Neuronal stem cell (in vitro differentiated cells): ENCODE data around the gene ADCY10.

ENCODE experiments used
- DNase-seq: peaks from one replicate; pipeline ENCODE4 v3.0.0-alpha.2; 2013; ENCODE audit warnings: low spot score
- H2AFZ ChIP-seq: one replicate; pipeline ENCODE4 v1.6.1; 2013; ENCODE audit warnings: mild to moderate bottlenecking, low read length, inconsistent platforms
- H2AK5ac ChIP-seq: 2 replicates; pipeline ENCODE4 v1.6.1; 2013; ENCODE audit warnings: low read depth, mild to moderate bottlenecking, inconsistent platforms, low read length, moderate library complexity, mixed read lengths
- H2BK120ac ChIP-seq: 2 replicates; pipeline ENCODE4 v1.6.1; 2013; ENCODE audit warnings: low read depth, mild to moderate bottlenecking, inconsistent platforms, low read length, moderate library complexity, mixed read lengths
- H2BK12ac ChIP-seq: one replicate; pipeline ENCODE4 v1.6.1; 2013; ENCODE audit warnings: low read length, inconsistent platforms
- H2BK15ac ChIP-seq: 2 replicates; pipeline ENCODE4 v1.6.1; 2013; ENCODE audit warnings: mild to moderate bottlenecking, low read length, inconsistent platforms, mixed read lengths
- H2BK5ac ChIP-seq: one replicate; pipeline ENCODE4 v1.6.1; 2013; ENCODE audit warnings: inconsistent platforms, mild to moderate bottlenecking, low read length, moderate library complexity
- H3K14ac ChIP-seq: one replicate; pipeline ENCODE4 v1.6.1; 2013; ENCODE audit warnings: low read length, inconsistent platforms
- H3K18ac ChIP-seq: 2 replicates; pipeline ENCODE4 v1.6.1; 2013; ENCODE audit warnings: low read length, inconsistent platforms
- H3K23ac ChIP-seq: 2 replicates; pipeline ENCODE4 v1.6.1; 2013; ENCODE audit warnings: low read depth, mild to moderate bottlenecking, mixed read lengths, low read length, inconsistent platforms; ENCODE audit not compliant: poor library complexity
- H3K27ac ChIP-seq: replicated peaks from 3 replicates; pipeline ENCODE4 v1.5.1; 2013; ENCODE audit warnings: low read length, inconsistent platforms
- H3K27me3 ChIP-seq, 3 experiments: 2 replicates each; pipeline ENCODE4 v1.6.1; 2013; ENCODE audit warnings: low read length in 3 of 3, mild to moderate bottlenecking in 2 of 3, inconsistent platforms in 1 of 3, low read depth in 1 of 3, mixed read lengths in 1 of 3, moderate library complexity in 1 of 3; ENCODE audit not compliant: control insufficient read depth in 3 of 3, insufficient read depth in 3 of 3
- H3K36me3 ChIP-seq, 2 donors: replicated peaks in 1 of 2; 2 replicates each; pipeline ENCODE4 v1.6.1; 2013; ENCODE audit warnings: low read length in 2 of 2; ENCODE audit not compliant: control insufficient read depth in 2 of 2, insufficient read depth in 2 of 2
- H3K4ac ChIP-seq: 2 replicates; pipeline ENCODE4 v1.6.1; 2013; ENCODE audit warnings: inconsistent platforms, mild to moderate bottlenecking, low read length, moderate library complexity
- H3K4me1 ChIP-seq, 2 donors: 1 replicate in 1 of 2; 2 replicates in 1 of 2; pipeline ENCODE4 v1.6.1; 2013; ENCODE audit warnings: low read length in 2 of 2, low read depth in 1 of 2; ENCODE audit not compliant: control insufficient read depth in 2 of 2, insufficient read depth in 1 of 2
- H3K4me2 ChIP-seq: one replicate; pipeline ENCODE4 v1.6.1; 2013; ENCODE audit warnings: mild to moderate bottlenecking, low read length, inconsistent platforms; ENCODE audit not compliant: insufficient read depth, poor library complexity, severe bottlenecking
- H3K4me3 ChIP-seq, 2 donors: 2 replicates each; pipeline ENCODE4 v1.5.1; 2013; ENCODE audit warnings: low read length in 2 of 2, mild to moderate bottlenecking in 2 of 2, inconsistent platforms in 1 of 2, moderate library complexity in 1 of 2
- H3K79me1 ChIP-seq: one replicate; pipeline ENCODE4 v1.6.1; 2013; ENCODE audit warnings: low read depth, mild to moderate bottlenecking, inconsistent platforms, low read length, moderate library complexity
- H3K9ac ChIP-seq: one replicate; pipeline ENCODE4 v1.6.1; 2013; ENCODE audit warnings: mild to moderate bottlenecking, low read depth, low read length, inconsistent platforms; ENCODE audit not compliant: poor library complexity
- H3K9me3 ChIP-seq, 2 donors: replicated peaks in 1 of 2; 2 replicates each; pipeline versions ENCODE3 to v1.6.1; 2013; ENCODE audit warnings: low read length in 2 of 2, mild to moderate bottlenecking in 2 of 2, inconsistent platforms in 1 of 2, low read depth in 1 of 2, mixed read lengths in 1 of 2, moderate library complexity in 1 of 2; ENCODE audit not compliant: control insufficient read depth in 2 of 2, insufficient read depth in 1 of 2
- H4K8ac ChIP-seq: one replicate; pipeline ENCODE4 v1.6.1; 2013; ENCODE audit warnings: low read depth, mild to moderate bottlenecking, inconsistent platforms, low read length, moderate library complexity
- H4K91ac ChIP-seq: one replicate; pipeline ENCODE4 v1.6.1; 2013; ENCODE audit warnings: low read length, low read depth, mild to moderate bottlenecking, inconsistent platforms; ENCODE audit not compliant: poor library complexity
- WGBS, 2 donors: extraction: QIAGEN DNeasy Blood & Tissue Kit; methylation state at CpG; one replicate each; pipeline ENCODE4 v1.1.7; 2013; ENCODE audit warnings: missing lambda C conversion rate in 2 of 2, mixed read lengths in 1 of 2; ENCODE audit not compliant: insufficient read length in 2 of 2, insufficient replicate concordance in 1 of 2; ENCODE audit errors: extremely low coverage in 2 of 2; 5-methylcytosine and 5-hydroxymethylcytosine counted together

The ADCY10 gene

DNA sequence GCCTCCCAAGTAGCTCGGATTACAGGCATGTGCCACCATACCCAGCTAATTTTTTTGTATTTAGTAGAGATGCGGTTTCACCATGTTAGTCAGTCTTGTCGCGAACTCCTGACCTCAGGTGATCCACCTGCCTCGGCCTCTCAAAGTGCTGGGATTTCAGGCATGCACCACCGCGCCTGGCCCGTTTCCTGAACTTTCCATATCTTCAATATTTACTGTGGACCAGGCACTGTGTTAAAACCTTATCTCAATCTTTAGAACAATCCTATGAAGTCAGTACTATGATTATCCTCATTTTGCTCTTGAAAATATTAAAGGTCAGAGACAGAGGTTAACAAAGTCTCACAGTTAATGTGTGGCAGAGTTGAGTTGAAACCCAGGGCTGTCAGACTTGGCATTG lies 1.6 kb upstream of the ADCY10 start:
- Histone ChIP-seq H4K8ac (no peak overlapping the region), H3K23ac (no peak overlapping the region), H3K4ac (no peak overlapping the region), H2AK5ac (no peak overlapping the region), H3K36me3 (peaks cover 1 to 8% of the 10 kb centered on the region in 2 donors), H3K9ac (no peak overlapping the region), H3K4me3 (no peak overlapping the region), H2BK15ac (no peak overlapping the region), H3K9me3 (peaks cover under 1 to 3% of the 10 kb centered on the region in 2 donors), H3K79me1 (no peaks in the 10 kb centered on the region), H4K91ac (no peak overlapping the region), H3K14ac (no peak overlapping the region), H3K27ac (no peak overlapping the region), H3K27me3 (no peaks in the 10 kb centered on the region), H2BK120ac (no peak overlapping the region), H3K4me2 (no peak overlapping the region), H3K4me1 (no peaks in the 10 kb centered on the region), H2AFZ (no peak overlapping the region), H2BK12ac (no peak overlapping the region), H3K18ac (no peak overlapping the region), H2BK5ac (no peak overlapping the region)
- WGBS, 2 donors = no CpG with 5 or more reads among the region's 8 CpGs
- no peak for DNase-seq

DNA sequence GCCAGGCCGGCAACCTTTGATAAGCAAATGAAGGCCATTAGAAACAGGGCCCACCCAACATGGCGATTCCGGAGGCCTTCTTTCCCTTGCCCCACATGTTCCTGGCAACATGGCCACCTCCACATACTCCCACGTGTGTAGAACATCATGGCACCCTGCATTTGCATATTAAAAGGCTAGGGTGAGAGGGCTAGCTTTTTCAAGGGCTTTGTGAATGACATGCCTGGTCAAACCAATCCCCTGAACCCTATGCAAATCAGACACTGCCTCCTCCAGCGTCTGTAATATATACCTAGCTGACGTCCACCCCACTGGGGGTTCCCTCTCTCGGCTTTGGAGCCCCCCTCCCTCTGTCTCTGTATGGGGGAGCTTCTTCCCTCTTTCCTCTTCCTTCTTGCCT lies 1.6 kb downstream of the ADCY10 start:
- Histone ChIP-seq H2BK5ac (no peak overlapping the region), H2BK12ac (no peak overlapping the region), H3K18ac (no peak overlapping the region), H2BK15ac (no peak overlapping the region), H2AFZ (peak overlapping the region; percentile 51), H3K4me3 (peak overlapping the region in 1 of 2 donors; percentile 58), H3K9ac (no peak overlapping the region), H3K23ac (no peak overlapping the region), H3K4me2 (no peak overlapping the region), H3K79me1 (no peaks in the 10 kb centered on the region), H3K9me3 (peaks cover 3 to 11% of the 10 kb centered on the region in 2 donors), H4K91ac (no peak overlapping the region), H3K27ac (no peak overlapping the region), H2AK5ac (no peak overlapping the region), H4K8ac (no peak overlapping the region), H3K4ac (no peak overlapping the region), H2BK120ac (no peak overlapping the region), H3K4me1 (no peaks in the 10 kb centered on the region), H3K14ac (no peak overlapping the region), H3K27me3 (no peaks in the 10 kb centered on the region), H3K36me3 (peaks cover 1 to 2% of the 10 kb centered on the region in 2 donors)
- WGBS, 2 donors = no CpG with 5 or more reads among the region's 7 CpGs
- DNase-seq = no peak

DNA sequence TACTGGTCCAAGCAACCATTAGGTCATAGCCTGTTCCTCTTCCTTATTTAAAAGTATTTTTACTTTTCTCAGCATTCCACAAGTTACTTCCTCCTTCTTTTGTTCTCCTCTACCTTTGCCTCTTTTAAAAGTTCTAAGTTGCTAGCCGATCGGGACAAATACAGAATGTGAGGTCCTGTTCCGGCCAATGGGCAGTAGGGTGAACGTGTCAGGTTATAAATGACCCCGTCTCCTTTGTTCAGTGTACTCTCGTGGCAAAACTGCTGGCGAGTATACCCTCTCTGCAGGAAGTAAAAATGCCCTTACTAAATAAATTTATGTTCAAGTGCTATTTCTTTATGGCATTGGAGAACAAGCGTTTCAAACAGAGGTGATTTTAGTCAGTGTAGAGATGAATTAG lies 2.5 kb downstream of the ADCY10 start:
- H3K18ac ChIP-seq = no peak overlapping the region
- no peak overlapping the region for H2BK120ac ChIP-seq
- H3K4ac ChIP-seq = no peak overlapping the region
- H2BK15ac ChIP-seq = no peak overlapping the region
- no peak overlapping the region for H2BK5ac ChIP-seq
- no peak overlapping the region for H4K8ac ChIP-seq
- no peaks in the 10 kb centered on the region for H3K27me3 ChIP-seq
- H2AK5ac ChIP-seq = no peak overlapping the region
- no peak overlapping the region for H2AFZ ChIP-seq
- H3K79me1 ChIP-seq = no peaks in the 10 kb centered on the region
- DNase-seq = no peak
- no peak overlapping the region for H4K91ac ChIP-seq
- H3K23ac ChIP-seq = no peak overlapping the region
- no peak overlapping the region for H3K9ac ChIP-seq
- H2BK12ac ChIP-seq = no peak overlapping the region
- no peaks in the 10 kb centered on the region for H3K4me1 ChIP-seq
- no CpG with 5 or more reads among the region's 8 CpGs for WGBS, 2 donors
- H3K4me3 ChIP-seq = no peak overlapping the region
- no peak overlapping the region for H3K4me2 ChIP-seq
- no peak overlapping the region for H3K14ac ChIP-seq
- peaks cover 3 to 11% of the 10 kb centered on the region in 2 donors for H3K9me3 ChIP-seq
- no peak overlapping the region for H3K27ac ChIP-seq
- peaks cover 0 to 1% of the 10 kb centered on the region in 2 donors for H3K36me3 ChIP-seq

DNA sequence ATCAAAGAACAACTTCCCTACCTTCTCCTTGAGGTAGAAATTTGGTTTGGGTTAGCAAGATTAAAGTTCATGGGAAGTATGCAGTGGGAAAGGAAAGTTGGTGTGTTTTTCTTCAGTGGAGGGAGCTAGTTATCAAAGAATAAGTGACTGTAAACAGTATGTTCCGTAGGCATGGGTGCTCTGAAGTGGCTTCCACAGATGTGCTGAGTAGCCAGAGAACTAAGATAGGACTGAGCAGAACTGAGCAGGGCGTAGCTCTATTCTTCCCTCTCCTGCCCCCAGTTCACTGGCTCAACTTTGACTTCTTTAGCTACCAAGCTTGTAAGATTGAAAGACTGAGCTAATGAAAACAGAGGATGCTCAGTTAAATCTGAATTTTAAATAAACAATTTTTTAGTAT lies 3.4 kb downstream of the ADCY10 start:
- H2BK12ac ChIP-seq = no peak overlapping the region
- H2AK5ac ChIP-seq = no peak overlapping the region
- no peaks in the 10 kb centered on the region for H3K27me3 ChIP-seq

More for the DNA sequence above, 3.4 kb downstream of the ADCY10 start:
- no peak overlapping the region for H3K18ac ChIP-seq
- no peak overlapping the region for H2BK5ac ChIP-seq
- H3K79me1 ChIP-seq = no peaks in the 10 kb centered on the region
- WGBS, 2 donors = no CpG with 5 or more reads among the region's 2 CpGs
- peaks cover 1 to 4% of the 10 kb centered on the region in 2 donors for H3K4me1 ChIP-seq
- no peak overlapping the region for H4K91ac ChIP-seq
- H3K23ac ChIP-seq = no peak overlapping the region
- H2BK120ac ChIP-seq = no peak overlapping the region
- no peak overlapping the region for H3K4me2 ChIP-seq
- DNase-seq = no peak
- H2BK15ac ChIP-seq = no peak overlapping the region
- no peak overlapping the region for H3K14ac ChIP-seq
- no peak overlapping the region for H3K9ac ChIP-seq
- H2AFZ ChIP-seq = no peak overlapping the region
- no peak overlapping the region for H3K27ac ChIP-seq
- no peak overlapping the region for H3K4ac ChIP-seq
- no peak overlapping the region for H4K8ac ChIP-seq
- H3K4me3 ChIP-seq = no peak overlapping the region
- peaks cover 3 to 11% of the 10 kb centered on the region in 2 donors for H3K9me3 ChIP-seq
- H3K36me3 ChIP-seq = peaks cover 0 to 1% of the 10 kb centered on the region in 2 donors
